HepG2 (cell line): ENCODE data around the gene ITGAE. TPM values are rescaled to one million over a fixed set of nuclear protein-coding genes. Genes with fewer than 3 reads are reported as not detected.

ENCODE experiments used
- HIC2 ChIP-seq: sonication (generic); formaldehyde crosslinking; IDR thresholded peaks from 2 replicates; pipeline ENCODE4 v1.9.0; 2022; ENCODE audit warnings: low read depth, missing genetic modification reagents
- KIAA2018 ChIP-seq: sonication (generic); formaldehyde crosslinking; IDR thresholded peaks from 2 replicates; pipeline ENCODE4 v1.5.0; 2020; ENCODE audit warnings: mild to moderate bottlenecking, missing genetic modification reagents, borderline replicate concordance
- PHF5A ChIP-seq: IDR thresholded peaks from one replicate; pipeline ENCODE4 v1.6.1; 2018; ENCODE audit warnings: low read depth, missing genetic modification reagents; ENCODE audit not compliant: unreplicated experiment
- PRDM10 ChIP-seq: sonication (generic); formaldehyde crosslinking; IDR thresholded peaks from 2 replicates; pipeline ENCODE4 v1.4.0; 2020; ENCODE audit warnings: low read depth, missing genetic modification reagents
- RARG ChIP-seq: sonication (generic); formaldehyde crosslinking; IDR thresholded peaks from 2 replicates; pipeline ENCODE4 v1.4.0; 2020; ENCODE audit warnings: low read depth, mild to moderate bottlenecking, missing genetic modification reagents
- RBM22 ChIP-seq: fragments of 200-400 bp; formaldehyde crosslinking; optimal IDR thresholded peaks from 2 replicates; pipeline ENCODE3; 2017; ENCODE audit warnings: mild to moderate bottlenecking, low read length, moderate library complexity
- SAP130 ChIP-seq: IDR thresholded peaks from 2 replicates; pipeline ENCODE4 v1.6.1; 2016; ENCODE audit warnings: low read depth
- SATB2 ChIP-seq: sonication (generic); formaldehyde crosslinking; IDR thresholded peaks from 2 replicates; pipeline ENCODE4 v1.5.0; 2020; ENCODE audit warnings: missing genetic modification reagents
- SMARCC2 ChIP-seq: fragments of 450-650 bp; IDR thresholded peaks from 2 replicates; pipeline ENCODE4 v1.6.1; 2017; ENCODE audit warnings: antibody characterized with exemption, mild to moderate bottlenecking
- ZNF276 ChIP-seq: sonication (generic); formaldehyde crosslinking; IDR thresholded peaks from 2 replicates; pipeline ENCODE4 v1.4.0; 2020; ENCODE audit warnings: mild to moderate bottlenecking, low read depth, missing genetic modification reagents
- ZNF572 ChIP-seq: sonication (generic); formaldehyde crosslinking; IDR thresholded peaks from 2 replicates; pipeline ENCODE4 v1.5.1; 2020; ENCODE audit warnings: mild to moderate bottlenecking, missing genetic modification reagents
- ZNF883 ChIP-seq: sonication (generic); formaldehyde crosslinking; IDR thresholded peaks from 2 replicates; pipeline ENCODE4 v1.5.1; 2020; ENCODE audit warnings: mild to moderate bottlenecking, missing genetic modification reagents; ENCODE audit errors: not compliant biosample characterization
- polyA plus RNA-seq, 8 experiments: library from polyadenylated mRNA; depleted of rRNA in 3 of 8; stranded (reverse) in 7 of 8; unstranded in 1 of 8; fragments of >200 nt; fragmentation: Illumina TruSeq in 4 of 8; extraction: Trizol in 4 of 8; gene quantifications; 2 replicates each; pipeline versions ENCODE4 v1.2.1 to v1.2.3, GENCODE V29; 2011 to 2016; ENCODE audit warnings: low read depth in 4 of 8, missing spikeins in 1 of 8, mixed read lengths in 1 of 8; ENCODE audit not compliant: insufficient read depth in 1 of 8
- total RNA-seq, 5 experiments: library from RNA; depleted of rRNA; stranded (reverse); fragments of >200 nt; fragmentation: Illumina TruSeq; extraction: Trizol; gene quantifications; 2 replicates each; pipeline ENCODE4 v1.2.3, GENCODE V29; 2016; ENCODE audit warnings: low read depth in 1 of 5

The ITGAE gene
- total and polyA plus RNA-seq, 2 of the 13 experiments (the other 11 are each of a cell fraction or from before 2014, with no cell fraction given): 42.3 to 49.0 TPM

GRCh38 chr17:3795390-3796102 is 5.4 kb downstream of the ITGAE start (continued):
- TF ChIP-seq KIAA2018: no peak
- TF ChIP-seq ZNF883: no peak
- no peak for TF ChIP-seq ZNF276 (CRISPR knock-in tag)
- TF ChIP-seq ZNF572 (CRISPR knock-in tag): no peak
- no peak for TF ChIP-seq PHF5A (CRISPR knock-in tag)
- TF ChIP-seq RBM22: no peak
- TF ChIP-seq SATB2: no peak
- no peak for TF ChIP-seq SMARCC2
- no peak for TF ChIP-seq RARG (CRISPR knock-in tag)
- peak; percentile 76; the same call in 1 of the 2 replicates for TF ChIP-seq HIC2 (CRISPR knock-in tag)
- no peak for TF ChIP-seq PRDM10 (CRISPR knock-in tag)
- TF ChIP-seq SAP130 (CRISPR knock-in tag): no peak; the same call in 1 of the 2 replicates
